Measurements from ENCODE around the gene LRRC30.
"Not testable (repeated sequence)": the region's sequence is repeated elsewhere in the genome, so short reads cannot be mapped to it uniquely, and the experiment has no call there.

LRRC30 gene

GRCh38 chr18:7197854-7198253, 33.0 kb upstream of the LRRC30 start:
- no peaks in the 10 kb centered on the region for H3K4me1 ChIP-seq
- DNase-seq, result no peak
- no peaks in the 10 kb centered on the region for H3K36me3 ChIP-seq
- H3K27me3 ChIP-seq, result no peaks in the 10 kb centered on the region
- H3K4me3 ChIP-seq (ENCODE audit: low read depth, low read length), result no peak overlapping the region
- no peak for TF ChIP-seq CTCF (IDR thresholded peaks at IDR 0.05; ENCODE audit: low read depth, low read length)
- H3K9me3 ChIP-seq, result no peaks in the 10 kb centered on the region

GRCh38 chr18:7198326-7198725, 32.6 kb upstream of the LRRC30 start:
- no peaks in the 10 kb centered on the region for H3K4me1 ChIP-seq
- H3K4me3 ChIP-seq (ENCODE audit: low read depth, low read length), result no peak overlapping the region
- no peaks in the 10 kb centered on the region for H3K9me3 ChIP-seq
- DNase-seq, result no peak
- no peaks in the 10 kb centered on the region for H3K27me3 ChIP-seq
- H3K36me3 ChIP-seq, result no peaks in the 10 kb centered on the region
- no peak for TF ChIP-seq CTCF (IDR thresholded peaks at IDR 0.05; ENCODE audit: low read depth, low read length)

- TF ChIP-seq CTCF (IDR thresholded peaks at IDR 0.05; ENCODE audit: low read depth, low read length), result no peak
- DNase-seq, result no peak
- no peaks in the 10 kb centered on the region for H3K4me1 ChIP-seq
- no peaks in the 10 kb centered on the region for H3K27me3 ChIP-seq
- no peaks in the 10 kb centered on the region for H3K9me3 ChIP-seq
- H3K4me3 ChIP-seq (ENCODE audit: low read depth, low read length), result no peak overlapping the region
- H3K36me3 ChIP-seq, result no peaks in the 10 kb centered on the region
Measured at GRCh38 chr18:7201096-7201495, 29.8 kb upstream of the LRRC30 start.

- Histone ChIP-seq H3K4me3 (ENCODE audit: low read depth, low read length) (no peak overlapping the region), H3K27me3 (no peaks in the 10 kb centered on the region), H3K4me1 (no peaks in the 10 kb centered on the region), H3K36me3 (no peaks in the 10 kb centered on the region), H3K9me3 (no peaks in the 10 kb centered on the region)
- no peak for TF ChIP-seq CTCF (IDR thresholded peaks at IDR 0.05; ENCODE audit: low read depth, low read length)
- DNase-seq, result no peak
Measured at GRCh38 chr18:7202169-7202568, 28.7 kb upstream of the LRRC30 start.

GRCh38 chr18:7203601-7204000, 27.3 kb upstream of the LRRC30 start:
- H3K9me3 ChIP-seq; DNase-seq; H3K36me3 ChIP-seq; H3K27me3 ChIP-seq; H3K4me3 ChIP-seq (ENCODE audit: low read depth, low read length); H3K4me1 ChIP-seq: not testable (repeated sequence)

- Histone ChIP-seq H3K9me3 (no peaks in the 10 kb centered on the region), H3K36me3 (no peaks in the 10 kb centered on the region), H3K4me3 (ENCODE audit: low read depth, low read length) (no peak overlapping the region), H3K27me3 (no peaks in the 10 kb centered on the region), H3K4me1 (no peaks in the 10 kb centered on the region)
- TF ChIP-seq CTCF (IDR thresholded peaks at IDR 0.05; ENCODE audit: low read depth, low read length), result no peak
- DNase-seq, result no peak
Measured at GRCh38 chr18:7205346-7205745, 25.5 kb upstream of the LRRC30 start.

GRCh38 chr18:7206217-7206616, 24.7 kb upstream of the LRRC30 start:
- Histone ChIP-seq H3K9me3 (no peaks in the 10 kb centered on the region), H3K4me1 (no peaks in the 10 kb centered on the region), H3K36me3 (no peaks in the 10 kb centered on the region), H3K27me3 (no peaks in the 10 kb centered on the region), H3K4me3 (ENCODE audit: low read depth, low read length) (no peak overlapping the region)
- TF ChIP-seq CTCF (IDR thresholded peaks at IDR 0.05; ENCODE audit: low read depth, low read length), result no peak
- no peak for DNase-seq

Data from BE2C (cell line).